ENCODE results near the gene FOXO1. TPM values are rescaled to one million over a fixed set of nuclear protein-coding genes. Genes with fewer than 3 reads are reported as not detected.

The FOXO1 gene
- total and polyA plus RNA-seq, 9 of the 15 experiments (the other 6 are each of a cell fraction or from before 2014, with no cell fraction given): 0.04 to 0.73 (median 0.20) TPM

- in situ Hi-C loops (cut with MboI): no loop called here
- Histone ChIP-seq H3K9me3 (replicated peaks; ENCODE audit: control insufficient read depth, insufficient read depth, low read depth, low read length) (no peaks in the 10 kb centered on the region), H2AFZ (ENCODE audit: low read depth, low read length) (0 out of 2 replicates have a peak overlapping the region, but pooled peaks have one; percentile 24), H3K4me2 (ENCODE audit: insufficient read depth, low read length) (no peak overlapping the region), H3K4me1 (replicated peaks in 1 of 2; ENCODE audit: control insufficient read depth in 2 of 2, insufficient read depth in 2 of 2, low read length in 2 of 2) (peaks cover 2 to 14% of the 10 kb centered on the region in 2 experiments; a peak in 2 of 5 replicates), H3K79me2 (ENCODE audit: control insufficient read depth, insufficient read depth, low read length) (no peaks in the 10 kb centered on the region), H3K27ac (ENCODE audit: extremely low read depth, low read depth, low read length) (no peak overlapping the region), H3K9me1 (ENCODE audit: control insufficient read depth, insufficient read depth, low read length) (no peaks in the 10 kb centered on the region), H3K27me3 (ENCODE audit: control insufficient read depth in 2 of 2, insufficient read depth in 2 of 2, low read length in 2 of 2) (no peaks in the 10 kb centered on the region), H3K4me3 (no peak overlapping the region), H4K20me1 (replicated peaks; ENCODE audit: control insufficient read depth, insufficient read depth, low read length) (no peaks in the 10 kb centered on the region), H3K36me3 (ENCODE audit: control insufficient read depth, insufficient read depth, low read length) (no peaks in the 10 kb centered on the region), H3K9ac (ENCODE audit: insufficient read depth in 1 of 2, low read depth in 2 of 2, low read length in 2 of 2) (no peak overlapping the region)
- TF ChIP-seq PHB2 (IDR thresholded peaks at IDR 0.05; ENCODE audit: low read depth) (no peak), MAZ (CRISPR knock-in tag; conservative IDR thresholded peaks at IDR 0.05 in 1 of 2, IDR thresholded peaks at IDR 0.05 in 1 of 2) (no peak), SMARCA4 (IDR thresholded peaks at IDR 0.05) (no peak), YY1 (IDR thresholded peaks at IDR 0.05; ENCODE audit: borderline replicate concordance in 1 of 3, control insufficient read depth in 1 of 3, extremely low read depth in 1 of 3, insufficient read depth in 3 of 3, insufficient read length in 1 of 3, insufficient replicate concordance in 2 of 3, low read depth in 1 of 3, low read length in 2 of 3) (no peak), ZNF655 (CRISPR knock-in tag; IDR thresholded peaks at IDR 0.05) (no peak), OTX1 (CRISPR knock-in tag; IDR thresholded peaks at IDR 0.05) (no peak)
- POLR2A ChIA-PET: interaction anchor here (0.7 kb wide), 1 partner anchor 1578 kb away, joined by 3 read pairs; no protein-coding TSS in a partner anchor
- no peak for FAIRE-seq
- no peak for ATAC-seq
- BruUV-seq (replicated peaks): no TSS peak
- CTCF ChIA-PET (ENCODE audit: low intra/inter-chr PET ratio): no interaction called here
- no peak for DNase-seq (ENCODE audit: extremely low read depth in 1 of 4, low spot score in 3 of 4)
- intact Hi-C loops (cut with micrococcal nuclease): no loop called here
These were observed 7.0 kb upstream of the FOXO1 start for GRCh38 chr13:40673414-40673813.
